Left ventricle myocardium inferior (tissue), 1 donor: ENCODE data around the gene LDB2. TPM values are rescaled to one million over a fixed set of nuclear protein-coding genes. Genes with fewer than 3 reads are reported as not detected.
"Not testable (repeated sequence)": the region's sequence is repeated elsewhere in the genome, so short reads cannot be mapped to it uniquely, and the experiment has no call there.

ENCODE experiments used
- DNase-seq: peaks from one replicate; pipeline ENCODE4 v3.0.0-alpha.2; 2020
- H3K27ac ChIP-seq: fragments of 200-600 bp; replicated peaks from 2 replicates; pipeline ENCODE4 v1.8.0; 2021
- H3K27me3 ChIP-seq: fragments of 200-600 bp; 2 replicates; pipeline ENCODE4 v1.8.0; 2021; ENCODE audit warnings: low read depth
- H3K36me3 ChIP-seq: fragments of 200-600 bp; 2 replicates; pipeline ENCODE4 v1.8.0; 2021
- H3K4me1 ChIP-seq: fragments of 200-600 bp; 2 replicates; pipeline ENCODE4 v1.8.0; 2021
- H3K4me3 ChIP-seq: fragments of 200-600 bp; 2 replicates; pipeline ENCODE4 v1.8.0; 2021; ENCODE audit warnings: mild to moderate bottlenecking, moderate library complexity
- H3K9me3 ChIP-seq: fragments of 200-600 bp; replicated peaks from 2 replicates; pipeline ENCODE4 v1.8.0; 2021
- intact Hi-C: fragments of 100-400 bp; cut with micrococcal nuclease; formaldehyde crosslinking; loops from one replicate; pipeline ENCODE4 v1.11.0; 2022
- total RNA-seq: library from RNA; stranded (reverse); fragmentation: NEBNext Ultra II Directional; extraction: Animal tissue kit (Norgen Biotek cat#: 25700); gene quantifications from one replicate; pipeline ENCODE4 v1.2.1, GENCODE V29; 2021
- TF ChIP-seq, protein P1 (sequence below): fragments of 200-600 bp; IDR thresholded peaks from 2 replicates; pipeline ENCODE4 v1.8.0; 2021; ENCODE audit warnings: antibody characterized with exemption, mild to moderate bottlenecking, borderline replicate concordance
- donor health status: DM: no; HTN: yes; CAD: no; lungs with severe emphysema.

The LDB2 gene
- total RNA-seq, 1 donor from 2014 or later = 29.6 TPM

GRCh38 chr4:16574981-16575380, 323.5 kb downstream of the LDB2 start:
- no peak for DNase-seq
- Histone ChIP-seq H3K27ac (no peak overlapping the region), H3K4me1 (peaks cover 16% of the 10 kb centered on the region), H3K27me3 (no peaks in the 10 kb centered on the region), H3K36me3 (no peaks in the 10 kb centered on the region), H3K4me3 (no peak overlapping the region), H3K9me3 (no peaks in the 10 kb centered on the region)
- TF ChIP-seq, protein P1, sequence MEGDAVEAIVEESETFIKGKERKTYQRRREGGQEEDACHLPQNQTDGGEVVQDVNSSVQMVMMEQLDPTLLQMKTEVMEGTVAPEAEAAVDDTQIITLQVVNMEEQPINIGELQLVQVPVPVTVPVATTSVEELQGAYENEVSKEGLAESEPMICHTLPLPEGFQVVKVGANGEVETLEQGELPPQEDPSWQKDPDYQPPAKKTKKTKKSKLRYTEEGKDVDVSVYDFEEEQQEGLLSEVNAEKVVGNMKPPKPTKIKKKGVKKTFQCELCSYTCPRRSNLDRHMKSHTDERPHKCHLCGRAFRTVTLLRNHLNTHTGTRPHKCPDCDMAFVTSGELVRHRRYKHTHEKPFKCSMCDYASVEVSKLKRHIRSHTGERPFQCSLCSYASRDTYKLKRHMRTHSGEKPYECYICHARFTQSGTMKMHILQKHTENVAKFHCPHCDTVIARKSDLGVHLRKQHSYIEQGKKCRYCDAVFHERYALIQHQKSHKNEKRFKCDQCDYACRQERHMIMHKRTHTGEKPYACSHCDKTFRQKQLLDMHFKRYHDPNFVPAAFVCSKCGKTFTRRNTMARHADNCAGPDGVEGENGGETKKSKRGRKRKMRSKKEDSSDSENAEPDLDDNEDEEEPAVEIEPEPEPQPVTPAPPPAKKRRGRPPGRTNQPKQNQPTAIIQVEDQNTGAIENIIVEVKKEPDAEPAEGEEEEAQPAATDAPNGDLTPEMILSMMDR = no peak
- intact Hi-C loops = no loop called here

DNA sequence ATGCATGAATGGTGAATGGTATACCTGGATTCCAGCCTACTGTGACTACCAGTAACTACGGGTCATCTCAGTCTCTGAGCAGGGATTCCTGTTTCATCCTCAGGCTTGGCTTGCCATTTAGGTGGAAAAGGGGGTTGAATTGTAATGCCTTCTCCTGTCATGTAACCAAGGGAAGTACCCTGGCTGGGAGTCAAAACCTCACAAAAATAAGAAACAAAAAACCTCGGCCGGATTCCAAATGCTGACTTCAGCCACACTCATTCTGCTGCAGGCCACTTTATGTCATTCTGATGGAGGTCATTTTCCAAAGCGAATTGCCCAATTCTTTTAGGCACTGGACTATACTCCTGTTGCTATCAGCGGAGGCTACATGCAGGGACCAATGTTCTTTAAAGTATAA, 324.7 kb downstream of the LDB2 start:
- DNase-seq = peak; percentile 24
- no peak overlapping the region for H3K4me3 ChIP-seq
- no peaks in the 10 kb centered on the region for H3K36me3 ChIP-seq
- intact Hi-C loops = no loop called here
- no peaks in the 10 kb centered on the region for H3K9me3 ChIP-seq
- H3K27ac ChIP-seq = peak overlapping the region; percentile 52
- peaks cover 16% of the 10 kb centered on the region for H3K4me1 ChIP-seq
- H3K27me3 ChIP-seq = no peaks in the 10 kb centered on the region
- TF ChIP-seq, protein P1 = no peak

- H3K36me3 ChIP-seq = no peaks in the 10 kb centered on the region
- no peak for DNase-seq
- H3K4me1 ChIP-seq = peaks cover 16% of the 10 kb centered on the region
- H3K27me3 ChIP-seq = no peaks in the 10 kb centered on the region
- no peak overlapping the region for H3K4me3 ChIP-seq
- intact Hi-C loops = no loop called here
- peak overlapping the region; percentile 52 for H3K27ac ChIP-seq
- no peaks in the 10 kb centered on the region for H3K9me3 ChIP-seq
- TF ChIP-seq, protein P1 = no peak
Observed at GRCh38 chr4:16573206-16573605, 325.2 kb downstream of the LDB2 start.

- TF ChIP-seq, protein P1 = no peak
- peaks cover 16% of the 10 kb centered on the region for H3K4me1 ChIP-seq
- peak overlapping the region; percentile 52 for H3K27ac ChIP-seq
- intact Hi-C loops = no loop called here
- no peaks in the 10 kb centered on the region for H3K9me3 ChIP-seq
- H3K4me3 ChIP-seq = no peak overlapping the region
- no peaks in the 10 kb centered on the region for H3K36me3 ChIP-seq
- no peaks in the 10 kb centered on the region for H3K27me3 ChIP-seq
- DNase-seq = no peak
Observed at GRCh38 chr4:16572631-16573030, 325.8 kb downstream of the LDB2 start.

DNA sequence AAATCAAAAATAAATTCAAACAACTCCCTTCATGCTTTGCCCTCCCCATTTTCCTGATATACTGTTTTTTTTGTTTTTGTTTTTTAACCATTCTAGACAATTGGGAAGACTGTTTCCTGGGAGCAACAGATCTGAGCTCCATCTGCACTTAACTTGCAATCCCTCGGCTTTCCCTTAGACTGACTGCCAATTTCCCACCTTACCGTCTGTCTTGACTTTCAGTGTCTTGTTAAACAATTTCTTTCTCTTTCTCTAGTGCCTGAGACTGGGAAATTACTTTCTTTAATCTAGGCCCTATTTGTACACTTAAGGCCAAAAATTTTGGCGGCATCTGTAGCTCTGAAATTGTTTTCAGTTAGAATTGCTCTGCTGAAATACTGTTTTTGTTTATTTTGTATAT, 326.3 kb downstream of the LDB2 start:
- Histone ChIP-seq H3K4me1 (peaks cover 16% of the 10 kb centered on the region), H3K9me3 (no peaks in the 10 kb centered on the region), H3K27ac (no peak overlapping the region), H3K36me3 (no peaks in the 10 kb centered on the region), H3K4me3 (no peak overlapping the region), H3K27me3 (no peaks in the 10 kb centered on the region)
- intact Hi-C loops = no loop called here
- TF ChIP-seq, protein P1 = no peak
- no peak for DNase-seq

DNA sequence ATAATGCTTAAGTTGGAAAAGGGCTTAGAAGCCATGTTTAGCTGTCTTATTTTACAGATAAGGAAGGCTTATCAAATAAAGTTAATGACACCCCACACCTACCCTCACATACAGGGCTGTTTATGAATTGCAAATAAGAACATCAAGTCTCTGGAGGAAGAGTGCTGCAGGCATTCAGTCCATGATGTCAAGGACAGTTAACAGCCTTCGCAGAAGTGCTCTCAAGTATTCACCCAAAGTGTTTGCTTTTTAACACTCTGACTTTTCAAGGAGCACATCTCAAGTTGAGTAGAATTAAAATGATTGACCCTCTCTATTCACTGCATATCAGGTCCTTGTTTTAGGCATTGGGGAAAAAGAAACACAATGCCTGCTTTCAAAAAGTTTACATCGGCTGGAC, 328.7 kb downstream of the LDB2 start:
- no peak for DNase-seq
- TF ChIP-seq, protein P1 = no peak

GRCh38 chr4:16557316-16557715, 341.1 kb downstream of the LDB2 start:
- H3K27me3 ChIP-seq, H3K27ac ChIP-seq, H3K4me1 ChIP-seq, H3K36me3 ChIP-seq, H3K4me3 ChIP-seq, intact Hi-C loops, DNase-seq: not testable (repeated sequence)
- peaks cover 15% of the 10 kb centered on the region for H3K9me3 ChIP-seq

More for the DNA sequence above, 328.7 kb downstream of the LDB2 start:
- Histone ChIP-seq H3K9me3 (peaks cover 4% of the 10 kb centered on the region), H3K4me1 (peaks cover 16% of the 10 kb centered on the region), H3K27me3 (no peaks in the 10 kb centered on the region), H3K27ac (no peak overlapping the region), H3K4me3 (no peak overlapping the region), H3K36me3 (no peaks in the 10 kb centered on the region)
- intact Hi-C loops = no loop called here
